ENCODE measurements around the gene SMYD2.

Gene SMYD2

DNA sequence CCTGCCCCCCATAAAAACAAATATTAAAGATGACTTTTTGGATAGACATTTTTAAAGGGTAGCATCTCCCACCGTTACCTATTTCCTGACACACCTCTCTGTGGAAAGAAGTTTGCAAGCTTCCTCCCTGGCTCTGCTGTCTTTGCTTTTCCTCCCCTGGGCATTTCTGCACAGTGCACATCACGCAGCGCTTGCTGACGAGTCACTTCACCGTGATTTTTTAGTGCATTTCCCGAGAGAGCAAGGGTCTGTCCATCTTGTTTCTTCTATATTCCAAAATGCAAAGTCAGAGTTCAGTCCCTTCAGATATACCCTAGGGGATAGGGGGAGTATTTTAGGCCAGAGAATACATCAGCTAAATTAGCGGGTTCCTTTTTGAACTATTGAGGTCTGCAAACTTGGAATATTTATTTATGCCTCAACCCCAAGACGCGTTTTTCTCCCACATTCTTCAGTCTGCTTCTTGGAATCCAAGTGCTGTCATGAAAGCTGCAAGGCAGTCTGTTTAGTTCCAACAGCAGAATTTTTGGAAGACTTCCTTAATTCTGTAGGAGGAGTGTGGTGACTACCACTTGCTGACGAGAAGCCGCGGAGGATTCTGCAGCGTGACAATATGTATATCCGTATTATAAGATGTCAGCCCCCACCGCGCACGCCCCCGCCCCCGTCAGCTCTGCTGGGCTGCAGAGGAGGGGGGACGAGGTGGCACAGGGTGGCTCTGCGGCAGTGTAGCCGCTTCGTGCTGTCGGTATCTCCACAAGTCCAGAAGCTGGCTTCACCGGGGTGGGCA lies 22.4 kb downstream of the SMYD2 start:
- DNase-seq, result no peak

DNA sequence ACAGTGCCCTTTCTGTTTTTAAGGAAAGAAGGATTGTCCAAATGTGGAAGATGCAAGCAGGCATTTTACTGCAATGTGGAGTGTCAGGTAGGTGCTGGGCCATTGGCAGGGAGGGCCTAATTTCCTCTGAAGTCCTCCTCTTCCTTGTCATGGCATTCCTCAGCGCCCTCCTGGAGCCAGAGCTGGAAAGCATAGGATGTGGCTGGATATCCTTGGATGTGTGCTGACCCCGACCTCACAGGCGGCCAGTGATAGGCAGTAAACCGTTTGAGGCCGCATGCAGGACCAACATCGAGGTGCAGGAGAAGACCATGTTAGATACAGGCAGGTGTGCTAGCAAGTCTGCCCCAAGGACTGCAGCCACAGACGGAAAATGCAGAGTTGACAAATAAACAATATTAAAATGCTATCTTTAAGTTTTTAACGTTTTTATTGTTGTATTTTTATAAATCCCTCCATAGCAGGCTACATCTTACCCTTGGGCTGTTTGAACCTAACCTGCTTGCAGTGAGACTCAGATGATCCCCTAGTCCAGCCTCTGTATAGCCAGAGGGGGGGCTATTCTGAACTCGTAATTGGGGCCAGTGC lies 24.3 kb downstream of the SMYD2 start:
- DNase-seq, result no peak

DNA sequence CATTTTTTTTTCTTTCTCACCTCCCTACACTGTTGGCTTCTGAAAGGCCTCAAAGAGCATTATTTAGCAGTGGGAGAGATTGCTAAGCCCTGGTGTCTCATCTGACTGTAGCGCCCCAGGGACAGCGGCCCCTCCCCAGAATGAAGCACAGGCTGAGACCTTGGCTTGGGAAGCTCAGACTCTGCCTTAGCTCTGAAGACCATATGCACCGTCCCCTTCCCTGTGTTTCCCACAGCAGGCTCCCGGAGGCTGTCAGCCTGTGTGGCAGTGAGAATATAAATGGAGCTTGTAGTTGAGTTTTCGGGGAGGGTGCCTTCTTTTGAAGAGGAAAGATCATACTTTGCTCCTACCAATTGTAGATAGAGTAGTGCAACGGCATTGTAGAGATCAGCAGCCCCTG lies 25.3 kb downstream of the SMYD2 start:
- no peak for DNase-seq

DNA sequence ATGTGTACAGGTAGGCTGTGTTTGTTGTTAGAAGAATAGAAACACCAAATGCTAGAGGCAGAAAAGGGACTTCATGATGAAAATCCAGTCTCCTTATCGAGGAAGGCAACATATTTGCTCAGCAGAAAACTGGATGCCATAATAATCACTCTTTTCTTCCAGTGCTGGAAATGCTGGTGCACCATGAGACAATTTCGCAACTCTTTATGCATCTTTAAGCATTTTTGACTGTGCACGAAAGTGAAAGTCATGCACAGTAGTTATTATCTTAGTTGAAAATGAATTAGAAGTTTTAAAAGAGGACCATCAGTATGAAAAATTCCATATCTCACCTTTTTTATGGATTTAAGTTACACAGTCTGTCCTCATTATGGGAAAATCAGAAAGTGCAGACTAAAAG lies 29.1 kb downstream of the SMYD2 start:
- no peak for DNase-seq

DNA sequence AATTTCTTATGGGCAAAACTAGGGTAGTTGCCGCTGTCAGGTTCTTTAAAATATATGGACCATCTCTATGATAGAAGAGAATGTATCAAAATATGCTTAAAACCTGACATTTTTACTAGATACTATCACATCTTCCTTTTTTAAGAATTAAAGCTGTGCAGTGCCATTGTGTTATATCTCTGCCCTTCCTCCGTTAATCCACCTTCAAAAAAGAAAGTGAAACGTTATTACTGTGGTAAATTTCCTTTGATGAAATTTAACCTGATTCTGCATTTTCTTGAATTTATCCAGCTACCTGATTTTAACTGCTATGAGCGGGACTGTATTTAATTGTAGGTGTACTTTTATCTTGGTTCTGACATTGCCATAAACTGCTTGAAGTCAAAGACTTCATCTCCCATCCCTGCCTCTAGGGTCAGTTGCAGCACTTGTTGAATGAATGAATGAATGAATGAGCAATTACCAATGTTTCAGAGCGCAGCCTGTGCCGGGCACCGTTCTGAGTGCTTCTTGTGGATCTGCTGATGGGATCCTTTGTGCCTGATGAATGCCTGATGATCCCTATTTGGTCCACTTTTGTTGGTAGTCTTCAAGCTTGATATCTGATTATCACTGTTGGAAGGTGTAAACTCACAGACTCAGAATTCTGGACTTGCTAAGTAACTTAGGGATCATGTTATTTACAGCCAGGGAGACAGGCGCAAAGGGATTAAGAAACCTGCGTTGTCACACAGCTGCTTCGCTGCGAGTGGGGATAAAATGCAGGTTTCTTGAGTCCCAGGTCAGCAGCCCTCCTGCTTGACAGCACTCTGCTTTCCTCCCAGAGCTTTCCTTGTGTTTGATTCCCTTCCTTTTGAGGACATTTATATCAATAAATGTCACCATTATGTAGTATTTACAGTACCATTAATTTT lies 30.1 kb downstream of the SMYD2 start:
- DNase-seq, result no peak

DNA sequence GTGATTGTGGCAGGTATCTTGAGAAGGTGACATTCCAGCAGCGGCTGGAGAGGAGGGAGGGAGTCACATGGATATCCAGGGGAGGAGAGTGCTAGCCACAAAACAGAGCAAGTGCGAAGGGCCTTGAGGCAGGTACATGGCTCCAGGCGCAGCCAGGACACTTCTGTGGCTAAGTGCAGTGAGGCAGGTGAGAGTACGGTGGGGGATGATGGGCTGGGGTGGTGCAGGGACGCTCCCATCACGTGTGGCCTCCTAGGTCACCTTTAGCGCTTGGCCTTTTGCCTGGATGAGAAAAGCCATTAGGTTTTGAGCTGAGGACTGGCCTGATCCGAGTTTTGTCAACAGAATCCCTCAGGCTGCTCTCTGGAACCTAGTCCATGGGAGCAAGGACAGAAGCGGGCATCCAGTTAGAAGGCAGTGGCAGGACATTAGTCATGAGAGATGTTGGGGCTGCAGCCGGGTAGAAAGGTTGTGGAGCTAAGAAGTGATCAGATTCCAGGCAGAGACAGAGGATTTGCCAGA lies 31.6 kb downstream of the SMYD2 start:
- no peak for DNase-seq

DNA sequence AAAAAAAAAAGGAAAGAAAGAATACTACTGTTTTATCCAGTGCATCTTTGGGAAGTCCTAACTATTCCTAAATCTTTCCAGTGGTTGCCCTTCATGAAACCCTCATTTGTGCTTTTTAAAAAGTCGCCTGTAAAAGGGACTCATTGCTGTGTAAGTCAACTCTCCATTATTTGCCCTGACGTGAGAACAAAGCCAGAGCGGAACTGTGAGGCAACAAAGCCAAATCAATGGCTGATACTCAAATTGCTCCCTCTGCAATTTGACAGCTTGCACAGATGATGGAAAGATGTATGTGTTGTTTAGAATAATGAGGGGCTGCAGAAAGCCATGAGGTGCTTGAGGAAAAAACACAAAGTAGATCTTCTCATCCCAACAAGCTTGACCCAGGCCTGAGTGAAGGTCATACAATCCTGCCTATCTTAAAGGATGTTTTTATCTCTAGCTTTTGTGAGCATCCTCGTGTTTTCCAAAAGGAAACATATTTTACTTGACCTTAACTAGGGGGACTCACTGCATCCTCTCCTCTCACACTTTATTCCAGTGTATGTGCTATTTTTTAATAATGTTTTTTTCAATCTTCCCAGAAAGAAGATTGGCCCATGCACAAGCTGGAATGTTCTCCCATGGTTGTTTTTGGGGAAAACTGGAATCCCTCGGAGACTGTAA lies 33.4 kb downstream of the SMYD2 start:
- DNase-seq, result no peak

DNA sequence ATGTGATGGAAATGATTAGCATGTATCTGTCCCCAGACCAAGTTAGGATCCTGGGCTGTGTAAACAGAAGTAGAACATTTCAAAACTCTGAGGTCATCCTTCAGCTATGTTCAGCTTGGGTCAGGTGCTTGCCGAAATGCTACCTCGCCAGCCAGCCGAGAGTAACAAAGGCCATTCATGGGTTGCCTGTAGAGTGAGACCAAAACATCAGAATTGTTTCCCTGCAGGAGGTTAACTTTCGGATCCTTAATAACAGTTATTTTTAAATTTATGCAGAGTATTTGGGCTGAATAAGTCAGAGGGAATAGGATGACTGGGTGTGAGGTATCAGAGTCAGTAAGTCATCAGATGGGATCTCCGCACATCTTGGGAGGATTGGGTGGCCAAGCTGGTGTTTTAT lies 35.6 kb downstream of the SMYD2 start:
- DNase-seq, result no peak

DNA sequence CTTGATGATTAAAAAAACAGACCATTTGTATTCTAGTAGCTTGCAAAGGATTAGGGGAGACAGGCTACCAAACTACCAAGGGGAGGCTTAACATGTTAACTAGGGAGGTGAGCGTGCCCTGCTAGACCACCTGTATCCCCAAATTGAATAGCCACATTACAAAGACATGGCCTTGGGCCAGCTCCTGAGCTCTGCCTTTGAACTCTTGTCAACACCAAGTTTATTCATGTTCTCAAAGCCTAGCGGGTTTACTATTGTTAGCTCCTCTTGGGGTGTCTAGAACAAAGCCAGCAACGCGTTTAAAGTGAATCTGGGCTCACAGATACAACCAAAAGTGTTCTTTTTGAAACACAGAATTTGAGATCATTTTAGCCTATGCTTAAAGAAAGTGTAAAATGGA lies 36.3 kb downstream of the SMYD2 start:
- no peak for DNase-seq

DNA sequence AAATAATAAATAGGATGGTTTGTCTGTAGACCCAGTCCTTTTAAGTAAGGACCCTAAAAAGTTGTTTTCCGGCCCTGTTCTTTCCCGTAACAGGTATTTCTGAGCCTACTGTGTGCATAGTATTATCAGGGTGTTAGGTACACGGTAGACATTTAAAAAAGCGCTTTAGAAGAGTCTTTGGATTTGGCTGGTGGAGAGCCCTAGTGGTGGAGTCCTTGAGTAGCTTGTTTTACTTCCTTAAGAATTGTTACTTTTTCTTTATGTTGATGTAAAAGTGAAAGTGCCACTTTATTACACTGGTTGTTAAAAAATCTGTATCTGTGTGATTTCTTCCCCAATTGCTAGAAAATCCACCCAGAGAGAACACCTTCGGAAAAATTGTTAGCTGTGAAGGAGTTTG lies 36.8 kb downstream of the SMYD2 start:
- DNase-seq, result no peak

DNA sequence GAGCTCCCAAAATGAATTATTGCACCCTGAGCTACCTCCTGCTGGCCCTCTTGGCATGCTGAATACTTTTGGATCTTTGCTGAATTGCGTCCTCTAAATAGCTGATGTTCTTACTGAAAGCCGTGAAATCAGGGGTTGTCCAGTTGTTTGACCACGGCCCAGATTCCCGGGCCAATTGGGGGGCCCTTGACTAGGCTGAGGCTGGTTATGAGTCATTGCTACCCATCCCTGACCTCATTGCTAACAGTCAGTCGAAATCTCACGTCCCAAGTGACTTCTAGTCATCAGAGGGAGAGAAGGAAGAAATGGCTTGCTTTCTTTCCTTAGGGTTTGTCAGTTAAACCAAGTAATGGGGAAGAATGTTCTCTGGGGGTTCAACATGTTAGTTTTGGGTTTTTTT lies 37.4 kb downstream of the SMYD2 start:
- no peak for DNase-seq

DNA sequence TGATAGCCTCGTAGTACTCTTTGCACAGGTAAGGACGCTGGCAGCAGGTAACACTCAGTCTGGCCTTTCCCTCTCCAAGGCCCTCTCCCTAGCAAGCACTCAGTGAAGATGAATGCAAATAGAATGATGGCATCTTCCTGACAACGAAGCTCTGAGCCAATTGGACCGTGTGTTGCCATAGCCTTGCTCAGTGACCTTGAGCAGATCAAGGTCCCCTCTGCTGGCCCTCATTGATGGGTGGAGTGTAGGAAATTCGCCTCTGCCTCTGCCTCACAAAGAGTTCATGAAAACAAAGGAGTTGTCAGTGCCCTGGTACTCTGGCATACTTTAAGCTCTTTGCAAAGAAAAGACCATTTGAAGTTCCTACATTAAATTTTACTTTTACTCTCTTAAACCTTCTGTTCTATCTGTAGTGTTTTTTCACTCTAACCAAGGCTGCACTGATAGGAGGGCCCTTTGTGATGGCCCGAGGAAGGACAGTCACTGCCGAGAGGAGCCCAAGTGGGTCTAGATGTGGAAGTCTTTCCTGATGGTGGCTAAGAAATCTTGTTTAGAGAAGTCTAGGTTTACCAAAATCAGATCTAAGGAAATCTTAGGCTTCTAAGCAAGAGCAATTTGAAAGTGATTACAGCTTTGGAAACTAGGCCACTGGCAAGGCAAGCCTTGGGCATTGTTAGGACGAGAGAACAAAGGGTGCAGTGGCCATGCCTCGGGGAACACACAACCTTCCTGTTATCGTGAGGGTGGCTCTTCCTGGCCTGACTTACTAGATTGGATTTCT lies 38.2 kb downstream of the SMYD2 start:
- DNase-seq, result no peak

DNA sequence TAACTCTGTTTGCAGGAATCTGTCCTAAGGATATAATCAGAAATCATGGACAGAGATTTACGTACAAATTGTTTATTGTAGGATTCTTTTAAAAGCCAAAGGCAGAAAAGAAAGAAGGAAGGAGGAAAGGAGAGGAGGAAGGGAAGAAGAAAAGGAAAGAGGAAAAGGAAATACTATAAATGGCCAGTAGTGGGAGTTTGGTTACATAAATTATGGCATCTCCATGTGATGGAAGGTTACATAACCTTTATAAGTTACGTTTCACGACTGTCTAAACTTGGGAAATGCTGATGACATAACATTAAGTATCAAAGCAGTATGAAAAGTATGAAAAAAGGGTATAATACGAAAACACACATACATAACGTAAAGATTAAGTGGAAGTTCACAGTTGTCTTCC lies 39.0 kb downstream of the SMYD2 start:
- no peak for DNase-seq

DNA sequence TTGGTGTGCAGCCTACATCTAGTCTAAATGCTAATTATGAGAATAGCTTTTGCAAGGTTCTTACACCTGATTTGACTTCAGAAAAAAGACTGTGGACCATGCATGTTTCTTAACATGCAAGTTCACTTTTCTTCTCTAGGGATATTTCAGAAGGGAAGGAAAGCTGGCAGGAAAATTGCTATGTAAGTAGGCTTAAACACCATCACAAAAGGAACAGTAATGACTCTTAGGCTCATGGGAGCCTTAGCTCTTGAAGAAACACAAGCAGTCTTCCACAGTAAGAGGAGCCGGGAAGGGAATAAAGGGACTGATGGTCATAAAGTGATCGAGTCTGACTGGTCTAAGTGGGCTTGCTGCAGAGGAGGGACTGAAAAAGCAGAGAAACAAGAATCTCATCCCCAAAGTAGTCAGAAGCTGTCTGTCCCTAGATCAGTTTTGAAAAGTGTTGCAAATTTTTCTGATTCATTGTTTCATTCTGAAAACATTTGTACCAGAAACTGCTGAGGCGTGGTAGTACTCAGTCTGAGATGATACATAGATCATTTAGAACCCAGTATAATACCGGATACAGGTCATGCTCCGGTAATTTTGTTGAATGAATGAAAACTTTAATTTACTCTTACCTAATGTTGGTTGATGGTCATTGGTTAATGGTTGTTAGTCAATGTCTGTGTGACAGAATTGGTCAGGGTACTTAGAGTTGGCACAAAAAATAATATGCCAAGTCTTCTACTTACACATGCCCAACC lies 40.9 kb downstream of the SMYD2 start:
- DNase-seq, result no peak

DNA sequence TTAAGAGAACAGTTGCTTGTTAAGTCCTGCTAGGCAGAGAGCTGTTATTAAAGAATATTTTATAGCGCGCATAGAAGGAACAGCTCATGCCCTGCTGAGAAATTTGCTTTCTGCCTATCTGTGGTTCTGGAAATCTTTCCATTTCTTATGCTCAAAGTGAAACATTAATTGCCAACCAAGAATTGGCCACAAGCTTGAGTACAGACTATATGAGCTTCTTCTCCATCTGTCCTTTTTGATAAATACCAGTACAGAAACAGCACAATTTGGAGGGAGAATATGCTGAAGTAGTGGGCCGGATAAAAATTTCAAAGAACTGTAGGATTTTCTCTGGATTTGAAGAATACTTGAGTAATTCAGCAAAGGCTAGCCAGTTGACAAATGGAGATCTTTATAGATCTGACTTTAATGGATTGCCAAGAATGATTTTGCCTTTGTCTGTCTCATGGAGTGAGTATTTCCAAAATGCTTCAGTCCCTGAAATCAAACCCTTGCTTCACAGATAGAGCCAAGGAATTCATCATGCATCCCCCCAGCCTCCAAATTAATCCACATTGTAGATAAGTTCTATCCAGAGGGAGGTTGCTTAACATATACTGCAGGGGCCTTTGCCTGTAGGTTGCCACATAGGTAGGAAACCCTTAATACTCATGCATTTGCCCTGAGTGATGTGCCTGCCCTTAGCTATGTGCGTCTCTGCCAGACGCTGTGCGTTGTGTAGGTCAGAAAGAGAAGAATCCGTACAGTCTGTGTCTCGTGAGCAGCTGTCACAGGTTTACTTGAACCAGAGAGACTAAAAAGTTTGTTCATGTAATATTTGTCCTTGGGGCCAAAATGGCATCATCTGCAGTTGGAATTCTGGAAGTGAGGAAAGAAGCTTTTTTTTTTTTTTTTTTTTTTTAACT lies 44.2 kb downstream of the SMYD2 start:
- no peak for DNase-seq

DNA sequence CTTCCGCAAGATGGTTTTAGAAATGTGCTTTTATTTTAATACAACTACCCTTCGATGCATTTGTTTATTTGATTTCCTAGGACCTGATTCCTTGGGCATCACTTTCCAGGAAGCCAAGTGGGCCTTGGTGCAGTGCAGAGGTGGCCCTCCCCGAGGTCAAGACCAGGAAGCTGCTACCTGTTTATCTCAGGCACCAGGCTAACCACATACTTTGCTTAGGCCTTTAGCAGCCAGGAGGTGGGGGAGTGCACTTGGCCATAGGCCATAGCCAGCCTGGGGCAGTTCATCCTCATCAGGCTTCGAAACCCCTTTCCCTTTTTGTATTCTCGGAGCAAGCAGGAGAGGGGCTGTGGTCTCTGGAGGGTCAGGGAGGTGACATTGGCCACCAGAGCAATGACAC lies 45.4 kb downstream of the SMYD2 start:
- no peak for DNase-seq

DNA sequence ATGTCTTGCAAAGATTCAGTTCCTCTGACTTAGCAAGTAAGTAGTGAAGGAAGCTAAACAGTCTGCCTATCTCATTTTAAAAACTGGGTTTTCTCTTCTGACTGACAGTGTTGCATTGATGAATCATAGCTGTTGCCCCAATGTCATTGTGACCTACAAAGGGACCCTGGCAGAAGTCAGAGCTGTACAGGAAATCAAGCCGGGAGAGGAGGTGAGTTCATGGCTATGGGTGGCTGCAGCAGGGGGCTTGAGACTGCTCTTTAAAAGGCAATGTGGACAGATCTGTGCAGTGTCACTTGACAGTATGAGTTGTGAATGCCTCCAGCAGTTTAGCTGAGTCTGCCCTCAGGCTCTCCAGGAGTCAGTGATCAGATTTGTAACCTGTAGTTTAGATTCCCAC lies 46.6 kb downstream of the SMYD2 start:
- DNase-seq, result no peak

DNA sequence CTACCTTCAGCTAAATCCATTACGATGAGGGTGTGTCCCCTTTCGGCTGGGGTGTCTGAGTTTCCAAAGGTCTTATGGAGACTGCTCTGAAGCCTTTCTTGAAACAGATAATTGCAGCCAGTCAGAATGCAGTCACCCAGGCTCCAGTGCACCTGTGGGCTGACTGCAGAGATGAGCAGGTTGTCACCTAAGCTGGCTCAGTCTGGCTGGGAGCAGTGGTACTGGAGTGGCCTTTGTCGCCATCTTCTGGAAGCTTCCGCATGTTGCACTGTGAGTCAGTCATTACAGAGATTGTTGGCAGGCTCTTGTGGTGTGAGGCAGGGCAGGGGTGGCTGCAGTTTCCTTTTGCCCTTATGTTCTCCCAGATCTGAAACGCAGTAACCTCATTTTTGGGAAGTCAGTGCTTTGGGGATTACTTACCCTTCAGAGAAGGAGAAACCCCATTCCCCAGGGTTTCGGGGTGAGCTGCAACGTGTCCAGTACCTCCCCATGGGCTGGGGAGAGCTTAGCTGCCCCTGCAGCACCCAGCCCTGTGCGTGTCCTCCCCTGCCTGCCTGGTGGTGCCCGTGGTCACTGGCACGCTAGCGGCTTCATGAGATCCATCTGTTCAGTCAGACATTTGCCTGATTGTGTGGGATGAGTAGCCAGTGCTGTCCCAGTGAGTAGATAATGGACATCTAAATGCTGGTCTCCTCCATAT lies 48.0 kb downstream of the SMYD2 start:
- peak; percentile 83 for DNase-seq

DNA sequence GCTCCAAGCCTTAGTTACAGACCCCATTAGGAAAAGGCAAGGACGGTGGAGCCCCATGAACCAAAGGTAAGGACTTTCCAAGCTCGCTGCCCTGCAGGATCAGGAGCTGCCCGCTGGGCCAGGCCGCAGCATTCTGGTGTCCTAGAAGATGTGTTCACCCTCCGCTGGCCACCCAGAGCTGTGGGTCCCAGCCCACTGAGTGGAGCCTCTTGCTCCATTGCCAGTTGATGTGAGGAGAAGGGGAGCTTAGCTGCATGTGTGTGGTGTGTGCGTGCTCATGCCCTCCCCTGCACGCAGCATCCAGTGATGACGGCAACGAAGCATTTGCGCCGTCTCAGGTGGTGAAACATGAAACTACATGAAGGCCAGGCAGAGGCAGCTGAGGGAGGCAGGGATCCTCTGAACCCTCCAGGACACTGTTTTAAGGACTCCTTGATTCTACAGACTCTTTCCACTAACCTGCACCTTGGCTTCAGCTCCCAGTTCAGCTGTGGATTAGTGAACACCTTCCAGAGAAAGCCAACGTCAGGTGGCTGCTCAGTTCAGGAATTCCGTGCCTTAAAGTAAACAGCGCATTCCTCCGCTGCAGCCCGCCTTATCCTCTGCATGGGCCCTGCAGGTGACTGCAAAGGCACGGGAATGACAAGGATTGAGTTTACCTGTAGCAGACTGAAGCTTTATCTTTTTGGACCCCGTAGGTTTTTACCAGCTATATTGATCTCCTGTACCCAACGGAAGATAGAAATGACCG lies 48.7 kb downstream of the SMYD2 start:
- DNase-seq, result no peak

All from RPMI8226 (cell line).